SK-N-SH treated with all-trans-retinoic acid at 6 μM for 48 hours (cell line): Measurements from ENCODE around the gene AP4S1.

ENCODE experiments used
- ARNTL ChIP-seq: fragments of 450-650 bp; formaldehyde crosslinking; IDR thresholded peaks from 2 replicates; pipeline ENCODE4 v1.5.0; 2020; ENCODE audit warnings: low read depth, mild to moderate bottlenecking, moderate library complexity, borderline replicate concordance
- ESRRG ChIP-seq: fragments of 250-450 bp; sonication (Bioruptor Pico); IDR thresholded peaks from 2 replicates; pipeline ENCODE4 v1.6.1; 2021; ENCODE audit warnings: mild to moderate bottlenecking
- ISL1 ChIP-seq: fragments of 250-450 bp; sonication (Bioruptor Pico); IDR thresholded peaks from 2 replicates; pipeline ENCODE4 v2.1.2; 2022; ENCODE audit warnings: mild to moderate bottlenecking, moderate library complexity
- OSR1 ChIP-seq: fragments of 250-450 bp; sonication (Bioruptor Pico); IDR thresholded peaks from 2 replicates; pipeline ENCODE4 v1.8.0; 2022; ENCODE audit warnings: moderate library complexity, mild to moderate bottlenecking, inconsistent platforms
- PATZ1 ChIP-seq: fragments of 250-450 bp; sonication (Bioruptor Pico); IDR thresholded peaks from 2 replicates; pipeline ENCODE4 v1.8.0; 2020; ENCODE audit warnings: mild to moderate bottlenecking, moderate library complexity, borderline replicate concordance
- PPARA ChIP-seq: fragments of 250-450 bp; sonication (Bioruptor Pico); IDR thresholded peaks from 2 replicates; pipeline ENCODE4 v1.5.0; 2020; ENCODE audit warnings: mild to moderate bottlenecking, borderline replicate concordance
- SNAI2 ChIP-seq: fragments of 250-450 bp; sonication (Bioruptor Pico); IDR thresholded peaks from 2 replicates; pipeline ENCODE4 v1.5.0; 2020; ENCODE audit warnings: mild to moderate bottlenecking, moderate library complexity
- TF ChIP-seq, protein P1 (sequence below): fragments of 250-450 bp; sonication (Bioruptor Pico); IDR thresholded peaks from 2 replicates; pipeline ENCODE4 v1.5.0; 2020; ENCODE audit warnings: mild to moderate bottlenecking, moderate library complexity

GRCh38 chr14:30977752-30978151 is 47.7 kb upstream of the AP4S1 start:
- TF ChIP-seq ESRRG (CRISPR knock-in tag) (no peak), PPARA (no peak), PATZ1 (CRISPR knock-in tag) (no peak), SNAI2 (CRISPR knock-in tag) (no peak), OSR1 (no peak), ARNTL (CRISPR knock-in tag) (no peak), ISL1 (CRISPR knock-in tag) (no peak)
- TF ChIP-seq, protein P1, sequence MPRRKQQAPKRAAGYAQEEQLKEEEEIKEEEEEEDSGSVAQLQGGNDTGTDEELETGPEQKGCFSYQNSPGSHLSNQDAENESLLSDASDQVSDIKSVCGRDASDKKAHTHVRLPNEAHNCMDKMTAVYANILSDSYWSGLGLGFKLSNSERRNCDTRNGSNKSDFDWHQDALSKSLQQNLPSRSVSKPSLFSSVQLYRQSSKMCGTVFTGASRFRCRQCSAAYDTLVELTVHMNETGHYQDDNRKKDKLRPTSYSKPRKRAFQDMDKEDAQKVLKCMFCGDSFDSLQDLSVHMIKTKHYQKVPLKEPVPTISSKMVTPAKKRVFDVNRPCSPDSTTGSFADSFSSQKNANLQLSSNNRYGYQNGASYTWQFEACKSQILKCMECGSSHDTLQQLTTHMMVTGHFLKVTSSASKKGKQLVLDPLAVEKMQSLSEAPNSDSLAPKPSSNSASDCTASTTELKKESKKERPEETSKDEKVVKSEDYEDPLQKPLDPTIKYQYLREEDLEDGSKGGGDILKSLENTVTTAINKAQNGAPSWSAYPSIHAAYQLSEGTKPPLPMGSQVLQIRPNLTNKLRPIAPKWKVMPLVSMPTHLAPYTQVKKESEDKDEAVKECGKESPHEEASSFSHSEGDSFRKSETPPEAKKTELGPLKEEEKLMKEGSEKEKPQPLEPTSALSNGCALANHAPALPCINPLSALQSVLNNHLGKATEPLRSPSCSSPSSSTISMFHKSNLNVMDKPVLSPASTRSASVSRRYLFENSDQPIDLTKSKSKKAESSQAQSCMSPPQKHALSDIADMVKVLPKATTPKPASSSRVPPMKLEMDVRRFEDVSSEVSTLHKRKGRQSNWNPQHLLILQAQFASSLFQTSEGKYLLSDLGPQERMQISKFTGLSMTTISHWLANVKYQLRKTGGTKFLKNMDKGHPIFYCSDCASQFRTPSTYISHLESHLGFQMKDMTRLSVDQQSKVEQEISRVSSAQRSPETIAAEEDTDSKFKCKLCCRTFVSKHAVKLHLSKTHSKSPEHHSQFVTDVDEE (CRISPR knock-in tag), result no peak
